Fibroblast of lung (primary cell): ENCODE measurements around the gene STIM1. TPM values are rescaled to one million over a fixed set of nuclear protein-coding genes. Genes with fewer than 3 reads are reported as not detected.

Experiments used
- DNase-seq, 2 donors: peaks; one replicate each; pipeline versions ENCODE4 v3.0.0 to v3.0.0-alpha.2; 2010; ENCODE audit warnings: low read depth in 2 of 2
- H2AFZ ChIP-seq: 2 replicates; pipeline ENCODE4 v1.5.1; 2012; ENCODE audit warnings: low read length, control low read depth, inconsistent platforms
- H3K27ac ChIP-seq: 2 replicates; pipeline ENCODE4 v1.5.1; 2011; ENCODE audit warnings: low read length, control low read depth; ENCODE audit not compliant: insufficient read depth
- H3K27me3 ChIP-seq: 2 replicates; pipeline ENCODE4 v1.5.1; 2011; ENCODE audit warnings: mild to moderate bottlenecking, low read length; ENCODE audit not compliant: control insufficient read depth, insufficient read depth
- H3K36me3 ChIP-seq: 2 replicates; pipeline ENCODE4 v1.5.1; 2011; ENCODE audit warnings: low read length; ENCODE audit not compliant: control insufficient read depth, insufficient read depth
- H3K4me1 ChIP-seq: 2 replicates; pipeline ENCODE4 v1.5.1; 2011; ENCODE audit warnings: low read length; ENCODE audit not compliant: control insufficient read depth, insufficient read depth; ENCODE audit errors: extremely low read depth
- H3K4me2 ChIP-seq: 2 replicates; pipeline ENCODE4 v1.5.1; 2011; ENCODE audit warnings: low read length, control low read depth; ENCODE audit not compliant: insufficient read depth; ENCODE audit errors: extremely low read depth
- H3K4me3 ChIP-seq, 4 experiments: fragments of 200-600 bp in 1 of 4; sonication (generic) in 1 of 4; replicated peaks in 1 of 4; 2 replicates each; pipeline ENCODE4 v1.5.1; 2011 to 2016; ENCODE audit warnings: low read length in 4 of 4, low read depth in 3 of 4, mild to moderate bottlenecking in 3 of 4, control low read depth in 2 of 4, inconsistent platforms in 1 of 4, mixed read lengths in 1 of 4; ENCODE audit not compliant: insufficient read depth in 1 of 4; ENCODE audit errors: control extremely low read depth in 1 of 4
- H3K79me2 ChIP-seq: 2 replicates; pipeline ENCODE4 v1.5.1; 2012; ENCODE audit warnings: mild to moderate bottlenecking, low read length, inconsistent platforms; ENCODE audit not compliant: control insufficient read depth, insufficient read depth
- H3K9ac ChIP-seq: 2 replicates; pipeline ENCODE4 v1.5.1; 2011; ENCODE audit warnings: mild to moderate bottlenecking, low read length, control low read depth; ENCODE audit not compliant: insufficient read depth
- H3K9me3 ChIP-seq: 2 replicates; pipeline ENCODE4 v1.5.1; 2012; ENCODE audit warnings: low read depth, low read length; ENCODE audit not compliant: control insufficient read depth, insufficient read depth
- H4K20me1 ChIP-seq: 2 replicates; pipeline ENCODE4 v1.5.1; 2011; ENCODE audit warnings: low read length; ENCODE audit not compliant: control insufficient read depth, insufficient read depth; ENCODE audit errors: extremely low read depth
- CTCF ChIP-seq, 2 donors: IDR thresholded peaks in 1 of 2; conservative IDR thresholded peaks in 1 of 2; 1 replicate in 1 of 2; 2 replicates in 1 of 2; pipeline ENCODE4 v1.5.1; 2011 to 2012; ENCODE audit warnings: low read length in 2 of 2, control low read depth in 1 of 2, inconsistent platforms in 1 of 2, low read depth in 1 of 2, mild to moderate bottlenecking in 1 of 2
- EZH2 ChIP-seq: IDR thresholded peaks from 2 replicates; pipeline ENCODE4 v1.5.1; 2012; ENCODE audit warnings: low read length, control low read depth, mild to moderate bottlenecking; ENCODE audit errors: missing control alignments
- polyA plus RNA-seq, 2 donors: library from polyadenylated mRNA; depleted of rRNA in 1 of 2; stranded (reverse) in 1 of 2; unstranded in 1 of 2; fragments of >200 nt; gene quantifications; 2 replicates each; pipeline ENCODE4 v1.2.1, GENCODE V29; 2011 to 2012; ENCODE audit warnings: missing spikeins in 1 of 2
- total RNA-seq: library from RNA; depleted of rRNA; stranded (reverse); fragments of >200 nt; gene quantifications from 2 replicates; pipeline ENCODE4 v1.2.1, GENCODE V29; 2014

STIM1 gene
- total and polyA plus RNA-seq, 2 donors (not counting 1 experiment from before 2014, with no cell fraction given) = 38.1 to 44.6 TPM

- no peak for DNase-seq
- Histone ChIP-seq H3K79me2 (no peaks in the 10 kb centered on the region), H3K36me3 (no peaks in the 10 kb centered on the region), H3K9me3 (no peaks in the 10 kb centered on the region), H3K27ac (no peak overlapping the region), H3K27me3 (no peaks in the 10 kb centered on the region), H3K4me3 (no peak overlapping the region), H4K20me1 (no peaks in the 10 kb centered on the region), H3K4me2 (no peak overlapping the region), H2AFZ (no peak overlapping the region), H3K9ac (no peak overlapping the region), H3K4me1 (no peaks in the 10 kb centered on the region)
- TF ChIP-seq EZH2 = no peak
- no peak for TF ChIP-seq CTCF (conservative IDR thresholded peaks at IDR 0.05 in 1 of 2, IDR thresholded peaks at IDR 0.05 in 1 of 2; ENCODE audit: low read depth in 1 of 2, low read length in 2 of 2)
Observed at GRCh38 chr11:4040461-4040860, 185.0 kb downstream of the STIM1 start.

GRCh38 chr11:4041731-4042391, 186.4 kb downstream of the STIM1 start:
- no peak overlapping the region for H3K27ac ChIP-seq
- peak in 1 of 2 donors; percentile 68 for DNase-seq
- no peaks in the 10 kb centered on the region for H3K36me3 ChIP-seq
- H3K79me2 ChIP-seq = no peaks in the 10 kb centered on the region
- no peak overlapping the region for H3K4me3 ChIP-seq
- no peak for TF ChIP-seq EZH2
- TF ChIP-seq CTCF (conservative IDR thresholded peaks at IDR 0.05 in 1 of 2, IDR thresholded peaks at IDR 0.05 in 1 of 2; ENCODE audit: low read depth in 1 of 2, low read length in 2 of 2) = no peak
- H3K4me1 ChIP-seq = no peaks in the 10 kb centered on the region
- no peaks in the 10 kb centered on the region for H3K9me3 ChIP-seq
- H3K27me3 ChIP-seq = no peaks in the 10 kb centered on the region
- H4K20me1 ChIP-seq = no peaks in the 10 kb centered on the region
- H3K9ac ChIP-seq = no peak overlapping the region
- no peak overlapping the region for H3K4me2 ChIP-seq
- no peak overlapping the region for H2AFZ ChIP-seq

- Histone ChIP-seq H3K36me3 (no peaks in the 10 kb centered on the region), H4K20me1 (no peaks in the 10 kb centered on the region), H3K27me3 (no peaks in the 10 kb centered on the region), H3K9ac (no peak overlapping the region), H2AFZ (no peak overlapping the region), H3K9me3 (no peaks in the 10 kb centered on the region), H3K4me2 (no peak overlapping the region), H3K79me2 (no peaks in the 10 kb centered on the region), H3K4me1 (no peaks in the 10 kb centered on the region), H3K4me3 (no peak overlapping the region), H3K27ac (no peak overlapping the region)
- no peak for DNase-seq
- no peak for TF ChIP-seq EZH2
- no peak for TF ChIP-seq CTCF (conservative IDR thresholded peaks at IDR 0.05 in 1 of 2, IDR thresholded peaks at IDR 0.05 in 1 of 2; ENCODE audit: low read depth in 1 of 2, low read length in 2 of 2)
Observed at GRCh38 chr11:4044976-4045646, 189.6 kb downstream of the STIM1 start.
